Right forelimb (tissue), 1 donor: ENCODE measurements around the gene EPHB1.
"Not testable (repeated sequence)": the region's sequence is repeated elsewhere in the genome, so short reads cannot be mapped to it uniquely, and the experiment has no call there.

ENCODE experiments used
- DNase-seq: peaks from one replicate; pipeline ENCODE4 v3.0.0-alpha.2; 2018

Gene EPHB1

GRCh38 chr3:135090020-135090717 is 295.1 kb downstream of the EPHB1 start:
- DNase-seq = no peak

- no peak for DNase-seq
These were observed 296.9 kb downstream of the EPHB1 start for GRCh38 chr3:135091946-135092345.

- no peak for DNase-seq
These were observed 298.1 kb downstream of the EPHB1 start for GRCh38 chr3:135093121-135093520.

GRCh38 chr3:135097276-135097946 is 302.4 kb downstream of the EPHB1 start:
- no peak for DNase-seq

- no peak for DNase-seq
These were observed 304.8 kb downstream of the EPHB1 start for GRCh38 chr3:135099734-135100355.

- no peak for DNase-seq
These were observed 305.3 kb downstream of the EPHB1 start for GRCh38 chr3:135100366-135100765.

- no peak for DNase-seq
These were observed 308.9 kb downstream of the EPHB1 start for GRCh38 chr3:135103917-135104316.

GRCh38 chr3:135106445-135106844 is 311.4 kb downstream of the EPHB1 start:
- DNase-seq = peak; percentile 50

GRCh38 chr3:135107043-135107442 is 312.0 kb downstream of the EPHB1 start:
- no peak for DNase-seq

GRCh38 chr3:135109681-135110080 is 314.6 kb downstream of the EPHB1 start:
- DNase-seq = no peak

- DNase-seq = not testable (repeated sequence)
These were observed 319.5 kb downstream of the EPHB1 start for GRCh38 chr3:135114551-135114950.

GRCh38 chr3:135117977-135118376 is 322.9 kb downstream of the EPHB1 start:
- no peak for DNase-seq

GRCh38 chr3:135118792-135119191 is 323.7 kb downstream of the EPHB1 start:
- no peak for DNase-seq

- DNase-seq = peak; percentile 44
These were observed 330.2 kb downstream of the EPHB1 start for GRCh38 chr3:135125171-135125801.

GRCh38 chr3:135127946-135128470 is 332.9 kb downstream of the EPHB1 start:
- no peak for DNase-seq

- no peak for DNase-seq
These were observed 333.8 kb downstream of the EPHB1 start for GRCh38 chr3:135128818-135129217.

- DNase-seq = no peak
These were observed 336.2 kb downstream of the EPHB1 start for GRCh38 chr3:135131290-135131689.

GRCh38 chr3:135133905-135134683 is 339.0 kb downstream of the EPHB1 start:
- no peak for DNase-seq

- DNase-seq = no peak
These were observed 339.6 kb downstream of the EPHB1 start for GRCh38 chr3:135134684-135135075.

- DNase-seq = no peak
These were observed 340.4 kb downstream of the EPHB1 start for GRCh38 chr3:135135445-135135844.

- DNase-seq = no peak
These were observed 341.5 kb downstream of the EPHB1 start for GRCh38 chr3:135136361-135137100.

- DNase-seq = no peak
These were observed 342.2 kb downstream of the EPHB1 start for GRCh38 chr3:135137296-135137695.
